Measurements from ENCODE around the gene CLTA.

DNA sequence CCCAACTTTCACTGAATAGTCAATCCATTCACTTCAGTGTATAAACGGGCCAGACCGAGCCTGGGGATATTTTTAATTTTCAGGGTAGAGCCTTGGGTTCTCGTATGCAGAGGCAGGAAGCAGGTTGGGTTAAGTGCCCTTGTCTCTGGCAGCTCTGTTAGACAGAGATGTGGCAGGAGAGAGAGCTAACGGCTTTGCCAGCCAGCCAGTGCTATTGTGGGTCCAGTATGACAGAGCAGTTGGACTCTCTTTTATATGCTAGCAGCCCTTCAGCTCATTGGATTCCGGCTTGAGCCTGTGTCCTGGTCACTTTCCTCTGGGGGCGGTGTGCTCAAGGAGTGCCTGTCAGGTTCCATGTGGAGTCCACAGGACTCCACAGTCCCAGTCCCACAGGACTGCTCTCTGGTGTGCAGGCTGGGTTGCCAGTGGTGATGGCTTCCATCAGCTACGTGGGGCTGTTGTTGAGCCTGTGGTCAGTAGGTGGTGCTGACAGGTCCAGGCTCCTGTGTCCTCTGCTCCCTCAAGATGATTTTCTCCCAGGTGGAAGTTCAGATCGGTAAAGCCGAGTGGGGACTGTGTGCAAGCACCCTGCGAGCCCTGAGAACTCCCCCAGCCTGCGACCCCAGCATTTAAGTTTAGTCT lies 14.3 kb downstream of the CLTA start:
- TF ChIP-seq, protein P1, sequence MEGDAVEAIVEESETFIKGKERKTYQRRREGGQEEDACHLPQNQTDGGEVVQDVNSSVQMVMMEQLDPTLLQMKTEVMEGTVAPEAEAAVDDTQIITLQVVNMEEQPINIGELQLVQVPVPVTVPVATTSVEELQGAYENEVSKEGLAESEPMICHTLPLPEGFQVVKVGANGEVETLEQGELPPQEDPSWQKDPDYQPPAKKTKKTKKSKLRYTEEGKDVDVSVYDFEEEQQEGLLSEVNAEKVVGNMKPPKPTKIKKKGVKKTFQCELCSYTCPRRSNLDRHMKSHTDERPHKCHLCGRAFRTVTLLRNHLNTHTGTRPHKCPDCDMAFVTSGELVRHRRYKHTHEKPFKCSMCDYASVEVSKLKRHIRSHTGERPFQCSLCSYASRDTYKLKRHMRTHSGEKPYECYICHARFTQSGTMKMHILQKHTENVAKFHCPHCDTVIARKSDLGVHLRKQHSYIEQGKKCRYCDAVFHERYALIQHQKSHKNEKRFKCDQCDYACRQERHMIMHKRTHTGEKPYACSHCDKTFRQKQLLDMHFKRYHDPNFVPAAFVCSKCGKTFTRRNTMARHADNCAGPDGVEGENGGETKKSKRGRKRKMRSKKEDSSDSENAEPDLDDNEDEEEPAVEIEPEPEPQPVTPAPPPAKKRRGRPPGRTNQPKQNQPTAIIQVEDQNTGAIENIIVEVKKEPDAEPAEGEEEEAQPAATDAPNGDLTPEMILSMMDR (IDR thresholded peaks at IDR 0.05) = peak in 2 of 6 experiments; percentile 9 to 18
- no peak for TF ChIP-seq POLR2A (IDR thresholded peaks at IDR 0.05)
